A549 (cell line): Measurements from ENCODE around the gene AGRN. TPM values are rescaled to one million over a fixed set of nuclear protein-coding genes. Genes with fewer than 3 reads are reported as not detected.
"Not testable (repeated sequence)": the region's sequence is repeated elsewhere in the genome, so short reads cannot be mapped to it uniquely, and the experiment has no call there.

Experiments used
- ATAC-seq, 2 experiments: fragments of 200-7000 bp in 1 of 2; fragments of >200 bp in 1 of 2; cut with Nextera tagmentation in 1 of 2; cut with Tn5 transposase in 1 of 2; 3 replicates each; pipeline versions ENCODE4 v1.8.0 to v1.9.1; 2018 to 2020; ENCODE audit warnings: mild to moderate bottlenecking in 1 of 2, moderate library complexity in 1 of 2
- CTCF ChIA-PET: fragments of 300-600 bp; sonication (Branson Sonifier 250); formaldehyde crosslinking; extraction: SDS; loops from one replicate; lab custom pipeline; 2021; ENCODE audit warnings: antibody characterized with exemption, inconsistent platforms; lab: Yijun Ruan, JAX
- POLR2A ChIA-PET: fragments of 350-600 bp; formaldehyde crosslinking; extraction: SDS; loops from one replicate; lab custom pipeline; 2021; ENCODE audit warnings: antibody characterized with exemption, inconsistent platforms; lab: Yijun Ruan, JAX
- DNase-seq, 2 experiments: peaks; one replicate each; pipeline versions ENCODE4 v3.0.0 to v3.0.0-alpha.2; 2011 to 2016; ENCODE audit warnings: low read depth in 1 of 2, low spot score in 1 of 2
- FAIRE-seq: peaks from 2 replicates; lab custom pipeline; 2011; peaks lifted over from hg19 to GRCh38; lab: Jason Lieb, UNC
- H3K27ac ChIP-seq, 2 experiments: fragments of >200 bp; sonication (Bioruptor Twin); formaldehyde crosslinking; 3 replicates each; pipeline ENCODE4 v1.5.1; 2016 to 2017
- H3K4me1 ChIP-seq: fragments of >200 bp; sonication (Bioruptor Twin); formaldehyde crosslinking; 3 replicates; pipeline ENCODE4 v1.6.1; 2016
- H3K4me2 ChIP-seq: fragments of >200 bp; sonication (Bioruptor Twin); formaldehyde crosslinking; 3 replicates; pipeline ENCODE4 v1.6.1; 2016
- H3K4me3 ChIP-seq: fragments of >200 bp; sonication (Bioruptor Twin); formaldehyde crosslinking; 3 replicates; pipeline ENCODE4 v1.5.1; 2016
- H3K9me3 ChIP-seq: fragments of >200 bp; sonication (Bioruptor Twin); formaldehyde crosslinking; 3 replicates; pipeline ENCODE4 v1.6.1; 2016
- BHLHE40 ChIP-seq: IDR thresholded peaks from 2 replicates; pipeline ENCODE4 v1.6.1; 2012; ENCODE audit warnings: low read depth, low read length, inconsistent platforms
- CBX8 ChIP-seq: fragments of 200-600 bp; sonication (generic); IDR thresholded peaks from 2 replicates; pipeline ENCODE4 v1.6.1; 2016
- CEBPB ChIP-seq, 2 experiments: fragments of >200 bp in 1 of 2; sonication (Bioruptor Twin) in 1 of 2; formaldehyde crosslinking in 1 of 2; IDR thresholded peaks; 2 replicates each; pipeline ENCODE4 v1.6.1; 2012 to 2016
- EHF ChIP-seq: fragments of 250-450 bp; sonication (Bioruptor Pico); IDR thresholded peaks from 2 replicates; pipeline ENCODE4 v1.5.0; 2020; ENCODE audit warnings: mild to moderate bottlenecking
- FOSL2 ChIP-seq, 2 experiments: fragments of 450-650 bp in 1 of 2; fragments of >200 bp in 1 of 2; sonication (Bioruptor Twin) in 1 of 2; formaldehyde crosslinking; IDR thresholded peaks; 2 replicates each; pipeline versions ENCODE4 v1.5.0 to v1.6.1; 2016 to 2020; ENCODE audit warnings: mild to moderate bottlenecking in 1 of 2, moderate library complexity in 1 of 2
- GATA3 ChIP-seq: IDR thresholded peaks from 2 replicates; pipeline ENCODE4 v1.6.1; 2012; ENCODE audit warnings: borderline replicate concordance
- HDAC2 ChIP-seq: fragments of 200-600 bp; sonication (generic); IDR thresholded peaks from 2 replicates; pipeline ENCODE4 v1.6.1; 2016
- HES2 ChIP-seq: fragments of >200 bp; sonication (Bioruptor Twin); formaldehyde crosslinking; IDR thresholded peaks from 2 replicates; pipeline ENCODE4 v1.6.1; 2016
- HEYL ChIP-seq: fragments of 250-450 bp; sonication (Bioruptor Pico); IDR thresholded peaks from 2 replicates; pipeline ENCODE4 v1.8.0; 2021; ENCODE audit warnings: mild to moderate bottlenecking, moderate library complexity
- HOXA7 ChIP-seq: fragments of 250-450 bp; sonication (Bioruptor Pico); IDR thresholded peaks from 2 replicates; pipeline ENCODE4 v1.5.0; 2020; ENCODE audit warnings: mild to moderate bottlenecking, moderate library complexity
- HOXB5 ChIP-seq: fragments of 250-450 bp; sonication (Bioruptor Pico); IDR thresholded peaks from 2 replicates; pipeline ENCODE4 v1.5.0; 2020; ENCODE audit warnings: mild to moderate bottlenecking, moderate library complexity
- JUNB ChIP-seq: fragments of >200 bp; sonication (Bioruptor Twin); formaldehyde crosslinking; IDR thresholded peaks from 2 replicates; pipeline ENCODE4 v1.6.1; 2016
- MAFK ChIP-seq: fragments of 450-650 bp; IDR thresholded peaks from 2 replicates; pipeline ENCODE4 v1.6.1; 2014; ENCODE audit not compliant: partially characterized antibody
- MAZ ChIP-seq: fragments of 150-350 bp; IDR thresholded peaks from 2 replicates; pipeline ENCODE4 v1.6.1; 2014; ENCODE audit warnings: antibody characterized with exemption, low read depth, low read length, borderline replicate concordance
- NPAS2 ChIP-seq: fragments of 250-450 bp; sonication (Bioruptor Pico); IDR thresholded peaks from 2 replicates; pipeline ENCODE4 v1.8.0; 2022; ENCODE audit warnings: mild to moderate bottlenecking, moderate library complexity, borderline replicate concordance
- NR3C1 ChIP-seq: fragments of >200 bp; sonication (Bioruptor Twin); formaldehyde crosslinking; IDR thresholded peaks from 3 replicates; pipeline ENCODE4 v1.6.1; 2017
- SMC3 ChIP-seq: fragments of >200 bp; sonication (Bioruptor Twin); formaldehyde crosslinking; IDR thresholded peaks from 3 replicates; pipeline ENCODE4 v1.6.1; 2018; ENCODE audit warnings: inconsistent platforms
- ZC3H11A ChIP-seq: fragments of 450-650 bp; IDR thresholded peaks from 2 replicates; pipeline ENCODE4 v1.6.1; 2014; ENCODE audit warnings: antibody characterized with exemption, mild to moderate bottlenecking
- ZNF302 ChIP-seq: fragments of 250-450 bp; sonication (Bioruptor Pico); IDR thresholded peaks from 2 replicates; pipeline ENCODE4 v1.9.0; 2021; ENCODE audit warnings: inconsistent platforms, mild to moderate bottlenecking, moderate library complexity
- WGBS: methylation state at CpG from one replicate; pipeline ENCODE4 v1.1.6; 2017; ENCODE audit errors: missing lambda C conversion rate; 5-methylcytosine and 5-hydroxymethylcytosine counted together
- polyA plus RNA-seq, 4 experiments: library from polyadenylated mRNA; depleted of rRNA in 3 of 4; stranded (reverse); fragments of >200 nt; fragmentation: RNase III in 1 of 4; extraction: RNeasy Plus Mini Kit Qiagen cat#74134 plus additional on column Dnase treatment in 1 of 4; gene quantifications; 2 replicates in 3 of 4; 3 replicates in 1 of 4; pipeline ENCODE4 v1.2.3, GENCODE V29; 2011 to 2017
- TF ChIP-seq, protein P1 (sequence below): fragments of 150-350 bp; IDR thresholded peaks from 2 replicates; pipeline ENCODE4 v1.6.1; 2014; ENCODE audit warnings: low read depth, mild to moderate bottlenecking, low read length
- TF ChIP-seq, protein P2 (sequence below): fragments of >200 bp; sonication (Bioruptor Twin); formaldehyde crosslinking; IDR thresholded peaks from 3 replicates; pipeline ENCODE4 v1.5.1; 2016
- TF ChIP-seq, protein P3 (sequence below): IDR thresholded peaks from 2 replicates; pipeline ENCODE4 v1.6.1; 2012
- TF ChIP-seq, protein P4 (sequence below): fragments of 450-650 bp; IDR thresholded peaks from 2 replicates; pipeline ENCODE4 v1.6.1; 2014; ENCODE audit warnings: antibody characterized with exemption

The AGRN gene
- polyA plus RNA-seq, 2 of the 4 experiments (the other 2 are of a cell fraction): 23.9 to 90.9 TPM

GRCh38 chr1:991895-992294, 28.0 kb upstream of the AGRN start:
- WGBS: 94% methylated on average over 10 of the region's 10 CpGs
- ATAC-seq (no peak), FAIRE-seq (no peak), DNase-seq (no peak)
- no peak overlapping the region for H3K4me2 ChIP-seq
- ChIA-PET CTCF (interaction anchor here (1.7 to 4.9 kb wide), 7 partner anchors 8 to 300 kb away, joined by 3 to 48 read pairs (median 7); no protein-coding TSS in a partner anchor), POLR2A (interaction anchor here (0.6 kb wide), 1 partner anchor 415 kb away, joined by 3 read pairs; the partner anchor contains the start of gene MRPL20)
- no peak overlapping the region for H3K4me3 ChIP-seq
- peaks cover 7% of the 10 kb centered on the region for H3K4me1 ChIP-seq
- H3K9me3 ChIP-seq: peaks cover 14% of the 10 kb centered on the region; the same call in 2 of the 3 replicates
- H3K27ac ChIP-seq: no peak overlapping the region
- TF ChIP-seq CEBPB (IDR thresholded peaks at IDR 0.05) (no peak), ZC3H11A (no peak), JUNB (no peak), GATA3 (no peak), NPAS2 (CRISPR knock-in tag) (no peak), HES2 (no peak), NR3C1 (no peak), EHF (no peak), CBX8 (no peak)
- TF ChIP-seq, protein P1, sequence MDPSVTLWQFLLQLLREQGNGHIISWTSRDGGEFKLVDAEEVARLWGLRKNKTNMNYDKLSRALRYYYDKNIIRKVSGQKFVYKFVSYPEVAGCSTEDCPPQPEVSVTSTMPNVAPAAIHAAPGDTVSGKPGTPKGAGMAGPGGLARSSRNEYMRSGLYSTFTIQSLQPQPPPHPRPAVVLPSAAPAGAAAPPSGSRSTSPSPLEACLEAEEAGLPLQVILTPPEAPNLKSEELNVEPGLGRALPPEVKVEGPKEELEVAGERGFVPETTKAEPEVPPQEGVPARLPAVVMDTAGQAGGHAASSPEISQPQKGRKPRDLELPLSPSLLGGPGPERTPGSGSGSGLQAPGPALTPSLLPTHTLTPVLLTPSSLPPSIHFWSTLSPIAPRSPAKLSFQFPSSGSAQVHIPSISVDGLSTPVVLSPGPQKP: no peak
- TF ChIP-seq, protein P2, sequence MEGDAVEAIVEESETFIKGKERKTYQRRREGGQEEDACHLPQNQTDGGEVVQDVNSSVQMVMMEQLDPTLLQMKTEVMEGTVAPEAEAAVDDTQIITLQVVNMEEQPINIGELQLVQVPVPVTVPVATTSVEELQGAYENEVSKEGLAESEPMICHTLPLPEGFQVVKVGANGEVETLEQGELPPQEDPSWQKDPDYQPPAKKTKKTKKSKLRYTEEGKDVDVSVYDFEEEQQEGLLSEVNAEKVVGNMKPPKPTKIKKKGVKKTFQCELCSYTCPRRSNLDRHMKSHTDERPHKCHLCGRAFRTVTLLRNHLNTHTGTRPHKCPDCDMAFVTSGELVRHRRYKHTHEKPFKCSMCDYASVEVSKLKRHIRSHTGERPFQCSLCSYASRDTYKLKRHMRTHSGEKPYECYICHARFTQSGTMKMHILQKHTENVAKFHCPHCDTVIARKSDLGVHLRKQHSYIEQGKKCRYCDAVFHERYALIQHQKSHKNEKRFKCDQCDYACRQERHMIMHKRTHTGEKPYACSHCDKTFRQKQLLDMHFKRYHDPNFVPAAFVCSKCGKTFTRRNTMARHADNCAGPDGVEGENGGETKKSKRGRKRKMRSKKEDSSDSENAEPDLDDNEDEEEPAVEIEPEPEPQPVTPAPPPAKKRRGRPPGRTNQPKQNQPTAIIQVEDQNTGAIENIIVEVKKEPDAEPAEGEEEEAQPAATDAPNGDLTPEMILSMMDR: no peak

DNA sequence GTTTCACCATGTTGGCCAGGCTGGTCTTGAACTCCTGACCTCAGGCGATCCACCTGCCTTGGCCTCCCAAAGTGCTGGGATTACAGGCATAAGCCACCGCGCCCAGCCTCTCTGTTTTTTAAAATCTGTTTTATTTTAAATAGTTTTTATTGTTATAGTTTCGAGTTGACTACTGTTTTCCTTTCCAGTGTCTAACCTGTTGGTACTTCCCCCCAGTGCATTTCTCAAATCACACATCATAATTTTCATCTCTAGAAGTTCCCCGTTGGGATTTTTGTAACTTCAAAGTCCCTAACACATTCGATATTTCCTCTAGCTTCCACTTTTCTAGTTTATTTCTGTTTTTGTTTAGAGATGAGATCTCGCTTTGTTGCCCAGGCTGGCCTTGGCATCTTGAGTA, 27.6 kb upstream of the AGRN start:
- Histone ChIP-seq H3K27ac (no peak overlapping the region), H3K4me3 (no peak overlapping the region), H3K4me1 (peaks cover 7% of the 10 kb centered on the region), H3K9me3 (peaks cover 14% of the 10 kb centered on the region; the same call in 2 of the 3 replicates), H3K4me2 (no peak overlapping the region)
- ATAC-seq (no peak), DNase-seq (no peak), FAIRE-seq (no peak)
- ChIA-PET POLR2A (no interaction called here), CTCF (interaction anchor here (1.7 to 4.9 kb wide), 6 partner anchors 9 to 299 kb away, joined by 5 to 48 read pairs (median 11); no protein-coding TSS in a partner anchor)
- WGBS: 84% methylated on average over 7 of the region's 7 CpGs
- TF ChIP-seq BHLHE40: no peak
- no peak for TF ChIP-seq CBX8
- no peak for TF ChIP-seq HDAC2
- TF ChIP-seq, protein P3, sequence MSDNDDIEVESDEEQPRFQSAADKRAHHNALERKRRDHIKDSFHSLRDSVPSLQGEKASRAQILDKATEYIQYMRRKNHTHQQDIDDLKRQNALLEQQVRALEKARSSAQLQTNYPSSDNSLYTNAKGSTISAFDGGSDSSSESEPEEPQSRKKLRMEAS: no peak

DNA sequence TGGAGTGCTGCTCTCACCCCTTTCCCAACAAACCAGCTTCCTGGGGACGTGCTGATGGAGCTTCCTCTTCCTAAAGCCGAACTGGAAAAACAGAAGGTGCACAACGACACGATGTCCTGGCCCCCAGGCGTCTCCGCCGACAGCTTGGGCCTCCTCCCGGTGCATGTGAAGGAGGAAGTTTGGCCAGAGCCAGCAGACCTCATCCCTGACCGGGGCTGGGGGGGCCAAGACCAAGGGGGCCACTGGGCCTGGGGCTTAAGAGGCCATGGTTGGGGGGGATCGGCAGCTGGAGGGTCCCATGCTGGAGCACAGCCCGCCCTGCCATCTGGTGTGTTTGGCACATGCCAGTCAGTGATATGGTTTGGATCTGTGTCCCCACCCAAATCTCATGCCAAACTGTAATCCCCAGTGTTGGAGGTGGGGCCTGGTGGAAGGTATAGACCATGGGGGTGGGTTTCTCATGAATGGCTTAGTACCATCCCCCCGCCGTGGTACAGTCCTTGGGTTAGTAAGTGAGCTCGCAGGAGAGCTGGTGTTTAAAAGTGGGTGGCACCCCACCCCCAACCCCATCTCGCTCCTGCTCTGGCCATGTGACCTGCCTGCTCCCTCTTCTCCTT, 26.4 kb upstream of the AGRN start:
- CTCF ChIA-PET: interaction anchor here (2.4 to 4.9 kb wide), 4 partner anchors 8 to 12 kb away, joined by 7 to 48 read pairs (median 18); no protein-coding TSS in a partner anchor
- DNase-seq (no peak), FAIRE-seq (no peak), ATAC-seq (peak; percentile 8 to 14; a peak in 3 of 6 replicates)
- H3K9me3 ChIP-seq: peaks cover 14% of the 10 kb centered on the region; the same call in 2 of the 3 replicates
- no peak for TF ChIP-seq MAFK
- no peak for TF ChIP-seq ZNF302 (CRISPR knock-in tag)
- TF ChIP-seq HOXB5 (CRISPR knock-in tag): no peak
- TF ChIP-seq HOXA7 (CRISPR knock-in tag): no peak
- no peak for TF ChIP-seq BHLHE40
- TF ChIP-seq SMC3: no peak
- no peak for TF ChIP-seq MAZ
- TF ChIP-seq FOSL2 (IDR thresholded peaks at IDR 0.05): no peak
- no peak for TF ChIP-seq FOSL2 (CRISPR knock-in tag; IDR thresholded peaks at IDR 0.05)
- no peak for TF ChIP-seq CEBPB (IDR thresholded peaks at IDR 0.05)
- TF ChIP-seq, protein P4, sequence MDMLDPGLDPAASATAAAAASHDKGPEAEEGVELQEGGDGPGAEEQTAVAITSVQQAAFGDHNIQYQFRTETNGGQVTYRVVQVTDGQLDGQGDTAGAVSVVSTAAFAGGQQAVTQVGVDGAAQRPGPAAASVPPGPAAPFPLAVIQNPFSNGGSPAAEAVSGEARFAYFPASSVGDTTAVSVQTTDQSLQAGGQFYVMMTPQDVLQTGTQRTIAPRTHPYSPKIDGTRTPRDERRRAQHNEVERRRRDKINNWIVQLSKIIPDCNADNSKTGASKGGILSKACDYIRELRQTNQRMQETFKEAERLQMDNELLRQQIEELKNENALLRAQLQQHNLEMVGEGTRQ: no peak
- TF ChIP-seq HEYL (CRISPR knock-in tag): no peak
- POLR2A ChIA-PET: no interaction called here
- H3K27ac ChIP-seq: no peak overlapping the region
- H3K4me1 ChIP-seq: peaks cover 11% of the 10 kb centered on the region
- H3K4me3 ChIP-seq: no peak overlapping the region
- WGBS: 69% methylated on average over 6 of the region's 15 CpGs
- no peak overlapping the region for H3K4me2 ChIP-seq

DNA sequence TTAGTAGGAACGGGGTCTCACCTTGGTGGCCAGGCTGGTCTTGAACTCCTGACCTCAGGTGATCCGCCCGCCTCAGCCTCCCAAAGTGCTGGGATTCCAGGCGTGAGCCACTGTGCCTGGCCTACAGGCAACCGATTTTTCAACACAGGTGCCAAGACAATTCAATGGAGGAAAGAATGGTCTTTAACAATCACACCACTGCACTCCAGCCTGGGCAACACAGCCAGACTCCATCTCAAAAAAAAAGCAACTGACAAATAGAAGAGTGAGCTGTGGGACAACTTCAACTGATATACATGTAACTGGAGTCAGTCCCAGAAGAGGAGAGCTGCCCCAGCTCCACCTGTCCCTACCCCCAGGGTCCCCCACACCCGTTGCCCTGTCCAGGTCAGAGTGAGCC, 25.4 kb upstream of the AGRN start:
- Histone ChIP-seq H3K4me1 (peaks cover 14% of the 10 kb centered on the region), H3K9me3 (peaks cover 14% of the 10 kb centered on the region; the same call in 2 of the 3 replicates)
- H3K27ac ChIP-seq, POLR2A ChIA-PET, FAIRE-seq, H3K4me3 ChIP-seq, DNase-seq, H3K4me2 ChIP-seq: not testable (repeated sequence)
- CTCF ChIA-PET: interaction anchor here (4.9 kb wide), 1 partner anchor 11 kb away, joined by 48 read pairs; no protein-coding TSS in a partner anchor
- WGBS: 83% methylated on average over 3 of the region's 6 CpGs
- ATAC-seq: peak in 1 of 2 experiments; percentile 1; a peak in 2 of 6 replicates
